KMS-11 (cell line): ENCODE data around the gene INTS7.

Source experiments
- H2AFZ ChIP-seq: fragments of 200-600 bp; sonication (generic); 2 replicates; pipeline ENCODE4 v1.6.1; 2016; ENCODE audit warnings: antibody characterized with exemption, mixed run types, low read depth
- H3K27ac ChIP-seq: fragments of 200-600 bp; sonication (generic); 2 replicates; pipeline ENCODE4 v1.6.1; 2016; ENCODE audit warnings: mild to moderate bottlenecking, mixed run types
- H3K27me3 ChIP-seq: fragments of 200-600 bp; sonication (generic); 2 replicates; pipeline ENCODE4 v1.6.1; 2017; ENCODE audit warnings: mild to moderate bottlenecking, low read depth, mixed run types, moderate library complexity; ENCODE audit not compliant: insufficient read depth
- H3K36me3 ChIP-seq: fragments of 200-600 bp; sonication (generic); 2 replicates; pipeline ENCODE4 v1.6.1; 2017; ENCODE audit warnings: mild to moderate bottlenecking, mixed run types; ENCODE audit not compliant: insufficient read depth
- H3K4me1 ChIP-seq: fragments of 200-600 bp; sonication (generic); 2 replicates; pipeline ENCODE4 v1.6.1; 2016; ENCODE audit warnings: mild to moderate bottlenecking, low read depth, mixed run types; ENCODE audit not compliant: poor library complexity, severe bottlenecking
- H3K4me2 ChIP-seq: fragments of 200-600 bp; sonication (generic); 2 replicates; pipeline ENCODE4 v1.7.0; 2016; ENCODE audit warnings: mild to moderate bottlenecking, mixed run types
- H3K4me3 ChIP-seq: fragments of 200-600 bp; sonication (generic); IDR thresholded peaks from 2 replicates; pipeline ENCODE4 v1.6.1; 2017; ENCODE audit warnings: low read depth, low read length, mixed read lengths; ENCODE audit not compliant: insufficient read depth
- H3K79me2 ChIP-seq: fragments of 200-600 bp; sonication (generic); 2 replicates; pipeline ENCODE4 v1.6.1; 2016; ENCODE audit warnings: low read depth, mixed run types; ENCODE audit not compliant: insufficient read depth
- H3K9ac ChIP-seq: fragments of 200-600 bp; sonication (generic); 2 replicates; pipeline ENCODE4 v1.6.1; 2016; ENCODE audit warnings: mild to moderate bottlenecking, mixed run types
- H4K20me1 ChIP-seq: fragments of 200-600 bp; sonication (generic); 2 replicates; pipeline ENCODE4 v1.6.1; 2016; ENCODE audit warnings: mild to moderate bottlenecking, mixed run types; ENCODE audit not compliant: insufficient read depth
- TF ChIP-seq, protein P1 (sequence below): fragments of 200-600 bp; sonication (generic); conservative IDR thresholded peaks from 2 replicates; pipeline ENCODE4 v1.6.1; 2017; ENCODE audit warnings: low read depth, mild to moderate bottlenecking, antibody characterized with exemption, low read length, moderate library complexity, mixed read lengths

The INTS7 gene

DNA sequence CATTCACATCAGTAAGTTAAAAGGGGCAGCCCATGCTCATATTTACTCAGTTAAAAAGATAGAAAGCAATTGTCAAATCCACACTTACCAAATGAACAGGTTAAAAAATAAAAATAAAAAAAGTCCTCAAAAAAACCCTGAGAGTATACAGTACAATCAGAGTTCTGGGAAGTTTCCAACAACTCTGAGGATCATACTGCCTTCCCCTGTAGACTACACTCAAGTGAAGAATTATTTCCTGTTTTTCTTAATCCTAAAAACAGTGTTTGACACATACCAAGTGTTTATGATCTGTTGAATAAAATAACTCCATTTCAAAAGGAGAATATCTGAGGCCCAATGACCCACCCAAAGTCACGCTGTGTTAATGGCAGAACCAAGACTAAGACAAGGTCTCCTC, 61.8 kb downstream of the INTS7 start:
- Histone ChIP-seq H4K20me1 (no peaks in the 10 kb centered on the region), H2AFZ (no peak overlapping the region), H3K4me1 (peaks cover 15% of the 10 kb centered on the region), H3K4me2 (no peak overlapping the region), H3K36me3 (peaks cover 4% of the 10 kb centered on the region; the same call in 1 of the 2 replicates), H3K79me2 (no peaks in the 10 kb centered on the region), H3K9ac (no peak overlapping the region), H3K27me3 (no peaks in the 10 kb centered on the region), H3K4me3 (no peak overlapping the region), H3K27ac (no peak overlapping the region)
- TF ChIP-seq, protein P1, sequence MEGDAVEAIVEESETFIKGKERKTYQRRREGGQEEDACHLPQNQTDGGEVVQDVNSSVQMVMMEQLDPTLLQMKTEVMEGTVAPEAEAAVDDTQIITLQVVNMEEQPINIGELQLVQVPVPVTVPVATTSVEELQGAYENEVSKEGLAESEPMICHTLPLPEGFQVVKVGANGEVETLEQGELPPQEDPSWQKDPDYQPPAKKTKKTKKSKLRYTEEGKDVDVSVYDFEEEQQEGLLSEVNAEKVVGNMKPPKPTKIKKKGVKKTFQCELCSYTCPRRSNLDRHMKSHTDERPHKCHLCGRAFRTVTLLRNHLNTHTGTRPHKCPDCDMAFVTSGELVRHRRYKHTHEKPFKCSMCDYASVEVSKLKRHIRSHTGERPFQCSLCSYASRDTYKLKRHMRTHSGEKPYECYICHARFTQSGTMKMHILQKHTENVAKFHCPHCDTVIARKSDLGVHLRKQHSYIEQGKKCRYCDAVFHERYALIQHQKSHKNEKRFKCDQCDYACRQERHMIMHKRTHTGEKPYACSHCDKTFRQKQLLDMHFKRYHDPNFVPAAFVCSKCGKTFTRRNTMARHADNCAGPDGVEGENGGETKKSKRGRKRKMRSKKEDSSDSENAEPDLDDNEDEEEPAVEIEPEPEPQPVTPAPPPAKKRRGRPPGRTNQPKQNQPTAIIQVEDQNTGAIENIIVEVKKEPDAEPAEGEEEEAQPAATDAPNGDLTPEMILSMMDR, result no peak

DNA sequence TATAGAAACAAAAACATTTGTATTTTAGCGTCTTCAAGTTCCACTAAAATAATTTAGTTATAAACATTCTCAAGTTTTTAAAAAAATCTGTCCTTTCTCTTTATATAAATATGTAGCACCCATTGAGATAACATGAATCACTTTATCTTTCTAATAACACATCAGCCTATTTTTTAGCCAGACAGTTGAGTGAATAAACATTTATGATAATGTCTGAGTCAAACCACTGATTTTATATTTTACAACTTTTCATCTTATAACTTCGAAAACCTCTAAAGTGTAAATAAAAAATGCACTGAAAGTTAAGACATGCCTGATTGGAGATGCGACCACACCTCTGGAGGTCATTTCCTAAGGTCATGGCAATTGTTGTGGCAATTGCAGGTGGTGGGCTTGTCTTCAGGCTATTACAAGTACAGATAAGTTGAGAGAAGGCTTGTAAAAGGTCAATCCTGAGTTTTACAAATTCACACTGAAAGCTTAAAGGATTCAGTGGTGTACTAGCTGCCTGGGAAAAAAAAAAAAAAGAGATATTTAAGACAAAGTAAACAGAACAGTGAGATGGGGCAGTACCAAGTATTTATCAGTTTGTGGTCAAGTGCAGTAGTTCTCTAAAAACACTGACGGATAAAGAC, 67.0 kb downstream of the INTS7 start:
- TF ChIP-seq, protein P1, result no peak
- Histone ChIP-seq H3K27me3 (no peaks in the 10 kb centered on the region), H3K4me1 (no peaks in the 10 kb centered on the region), H3K4me2 (no peak overlapping the region), H2AFZ (no peak overlapping the region), H4K20me1 (no peaks in the 10 kb centered on the region), H3K9ac (no peak overlapping the region), H3K27ac (no peak overlapping the region), H3K4me3 (no peak overlapping the region), H3K36me3 (no peaks in the 10 kb centered on the region), H3K79me2 (no peaks in the 10 kb centered on the region)

DNA sequence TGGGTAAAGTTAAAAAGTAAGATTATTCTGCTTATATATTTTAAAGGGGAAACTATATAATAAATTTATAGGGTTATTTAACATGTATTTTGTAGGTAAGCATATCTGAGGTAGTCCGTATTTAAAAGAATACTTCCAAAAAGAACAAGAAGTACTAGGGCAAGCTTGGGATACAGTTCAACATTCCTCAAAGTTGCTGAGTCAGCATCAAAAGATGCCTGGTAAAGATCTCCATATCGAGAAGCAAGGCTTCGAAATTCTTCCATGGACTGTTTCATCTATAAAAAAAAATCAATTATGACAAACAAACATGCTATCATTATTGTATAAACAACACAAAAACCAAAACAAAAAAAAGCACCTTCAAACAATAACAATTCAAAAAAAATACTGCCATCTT, 67.7 kb downstream of the INTS7 start:
- Histone ChIP-seq H3K27me3 (no peaks in the 10 kb centered on the region), H3K27ac (no peak overlapping the region), H3K4me3 (no peak overlapping the region), H3K4me1 (no peaks in the 10 kb centered on the region), H3K36me3 (no peaks in the 10 kb centered on the region), H4K20me1 (no peaks in the 10 kb centered on the region), H2AFZ (no peak overlapping the region), H3K79me2 (no peaks in the 10 kb centered on the region), H3K9ac (no peak overlapping the region), H3K4me2 (no peak overlapping the region)
- TF ChIP-seq, protein P1, result no peak

DNA sequence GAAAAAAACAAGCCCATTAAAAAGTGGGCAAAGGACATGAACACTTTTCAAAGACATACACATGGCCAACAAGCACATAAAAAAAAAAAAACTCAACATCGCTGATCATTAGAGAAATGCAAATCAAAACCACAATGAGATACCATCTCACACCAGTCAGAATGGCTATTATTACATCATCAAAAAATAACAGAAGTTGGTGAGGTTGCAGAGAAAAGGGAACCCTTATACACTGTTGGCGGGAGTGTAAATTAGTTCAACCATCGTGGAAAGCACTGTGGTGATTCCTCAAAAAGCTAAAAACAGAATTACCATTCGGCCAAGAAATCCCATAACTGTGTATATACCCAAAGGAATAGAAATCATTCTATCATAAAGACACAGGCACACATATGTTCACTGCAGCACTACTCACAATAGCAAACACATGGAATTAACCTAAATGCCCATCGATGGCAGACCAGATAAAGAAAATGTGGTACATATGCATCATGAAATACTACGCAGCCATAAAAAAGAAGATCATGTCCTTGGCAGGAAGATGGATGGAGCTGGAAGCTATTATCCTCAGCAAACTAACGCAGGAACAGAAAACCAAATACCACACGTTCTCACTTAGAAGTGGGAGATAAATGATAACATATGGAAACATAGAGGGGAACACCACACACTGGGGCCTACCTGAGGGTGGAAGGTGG, 70.1 kb downstream of the INTS7 start:
- H2AFZ ChIP-seq, result no peak overlapping the region
- no peaks in the 10 kb centered on the region for H3K4me1 ChIP-seq
- H3K36me3 ChIP-seq, result no peaks in the 10 kb centered on the region
- no peaks in the 10 kb centered on the region for H3K79me2 ChIP-seq
- H4K20me1 ChIP-seq, result no peaks in the 10 kb centered on the region
- no peak overlapping the region for H3K4me3 ChIP-seq
- no peaks in the 10 kb centered on the region for H3K27me3 ChIP-seq
- TF ChIP-seq, protein P1, result no peak
- no peak overlapping the region for H3K27ac ChIP-seq
- H3K9ac ChIP-seq, result no peak overlapping the region
- no peak overlapping the region for H3K4me2 ChIP-seq
